Right lobe of liver (tissue), 4 donors: ENCODE results near the gene RELB.

Source experiments
- POLR2A ChIP-seq: fragments of 450-650 bp; IDR thresholded peaks from one replicate; pipeline ENCODE4 v1.6.1; 2017; ENCODE audit warnings: antibody characterized with exemption, mild to moderate bottlenecking
- TF ChIP-seq, protein P1 (sequence below), 4 donors: fragments of 200-600 bp in 3 of 4; fragments of 450-650 bp in 1 of 4; IDR thresholded peaks; one replicate each; pipeline versions ENCODE4 v1.5.1 to v1.8.0; 2016 to 2022; ENCODE audit warnings: antibody characterized with exemption in 4 of 4, mild to moderate bottlenecking in 2 of 4
- donor health status: DM: no; HTN: no; CAD: no.
- donor health status: DM: no; HTN: no; CAD: no.
- donor health status: DM: no; HTN: yes; CAD: no.

DNA sequence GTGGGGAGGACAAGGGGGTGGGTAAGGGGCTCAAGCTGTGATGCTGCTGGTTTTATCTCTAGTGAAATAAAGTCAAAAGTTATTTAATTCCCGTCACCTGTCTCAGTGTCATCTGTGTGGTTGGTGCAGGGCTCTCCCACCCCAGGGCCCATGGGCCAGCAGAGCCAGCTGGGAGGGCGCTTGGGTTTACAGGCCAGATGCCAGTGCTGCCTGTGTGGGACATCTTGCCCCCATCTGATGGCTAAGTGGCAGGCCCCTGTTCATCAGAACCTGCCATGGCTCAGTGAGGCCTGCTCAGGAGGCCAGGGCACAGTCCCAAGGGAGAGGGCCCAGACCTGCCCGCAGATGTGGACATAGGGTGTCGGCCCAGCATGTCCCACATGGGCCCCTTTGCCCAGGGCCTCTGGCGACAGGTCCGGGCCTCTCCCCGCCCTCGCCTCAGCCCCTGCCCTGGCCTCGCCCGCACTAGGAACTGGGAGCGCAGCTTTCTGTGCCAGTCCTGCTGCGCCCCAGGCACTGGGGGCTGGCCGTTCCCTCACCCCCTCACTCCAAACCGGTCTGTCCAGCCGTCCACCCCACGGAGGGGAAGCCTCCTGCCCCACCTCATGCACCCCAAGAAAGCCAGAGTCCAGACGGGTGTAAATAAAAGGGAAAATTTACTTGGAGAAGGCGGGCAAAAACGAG, 69.7 kb downstream of the RELB start:
- TF ChIP-seq, protein P1, sequence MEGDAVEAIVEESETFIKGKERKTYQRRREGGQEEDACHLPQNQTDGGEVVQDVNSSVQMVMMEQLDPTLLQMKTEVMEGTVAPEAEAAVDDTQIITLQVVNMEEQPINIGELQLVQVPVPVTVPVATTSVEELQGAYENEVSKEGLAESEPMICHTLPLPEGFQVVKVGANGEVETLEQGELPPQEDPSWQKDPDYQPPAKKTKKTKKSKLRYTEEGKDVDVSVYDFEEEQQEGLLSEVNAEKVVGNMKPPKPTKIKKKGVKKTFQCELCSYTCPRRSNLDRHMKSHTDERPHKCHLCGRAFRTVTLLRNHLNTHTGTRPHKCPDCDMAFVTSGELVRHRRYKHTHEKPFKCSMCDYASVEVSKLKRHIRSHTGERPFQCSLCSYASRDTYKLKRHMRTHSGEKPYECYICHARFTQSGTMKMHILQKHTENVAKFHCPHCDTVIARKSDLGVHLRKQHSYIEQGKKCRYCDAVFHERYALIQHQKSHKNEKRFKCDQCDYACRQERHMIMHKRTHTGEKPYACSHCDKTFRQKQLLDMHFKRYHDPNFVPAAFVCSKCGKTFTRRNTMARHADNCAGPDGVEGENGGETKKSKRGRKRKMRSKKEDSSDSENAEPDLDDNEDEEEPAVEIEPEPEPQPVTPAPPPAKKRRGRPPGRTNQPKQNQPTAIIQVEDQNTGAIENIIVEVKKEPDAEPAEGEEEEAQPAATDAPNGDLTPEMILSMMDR (IDR thresholded peaks at IDR 0.05) = no peak
- no peak for TF ChIP-seq POLR2A
